Activated CD4-positive, alpha-beta T cell treated with anti-CD3 and anti-CD28 coated beads, Interleukin-10, Interleukin-2, amounts not matched to agents 100 ng/mL and 50 ng/mL, durations not matched to agents 16 hours and 8 hours (primary cell): ENCODE results near the gene EVC2.
"Not testable (repeated sequence)": the region's sequence is repeated elsewhere in the genome, so short reads cannot be mapped to it uniquely, and the experiment has no call there.

Source experiments
- DNase-seq: peaks from one replicate; pipeline ENCODE4 v3.0.0-alpha.2; 2020

Gene EVC2

DNA sequence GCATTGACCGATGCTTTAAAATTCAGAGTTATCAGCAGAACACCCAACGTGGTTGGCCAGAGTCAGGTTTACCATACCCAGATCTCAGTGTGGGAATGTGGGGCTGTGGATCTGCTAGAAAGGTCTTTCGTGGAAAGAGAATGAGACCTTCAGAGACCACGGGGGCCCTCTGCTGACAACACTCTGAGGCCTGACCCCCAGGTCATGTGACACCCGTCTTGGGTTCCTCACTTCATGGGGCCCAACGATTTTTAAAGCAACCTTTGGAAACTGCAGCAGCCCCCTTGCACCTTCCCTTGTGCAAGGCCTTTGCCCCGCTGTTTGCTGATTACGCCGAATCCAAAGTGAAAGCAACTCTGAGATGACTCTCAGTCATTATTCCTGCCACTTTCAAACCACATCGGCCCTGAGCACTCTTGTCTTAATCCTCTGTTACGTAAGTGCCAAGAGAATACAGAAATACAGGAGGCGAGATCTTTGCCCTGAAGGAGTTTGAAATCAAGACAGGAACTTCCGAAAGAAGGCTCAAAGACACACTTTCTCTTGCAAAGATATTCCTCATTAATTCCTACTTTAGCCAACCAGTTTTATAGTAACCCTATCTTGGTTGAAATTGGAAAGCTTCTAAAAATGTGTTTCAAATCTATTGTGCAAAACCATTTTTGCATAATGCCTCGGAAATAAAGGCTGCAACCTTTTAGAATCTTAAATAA, 88.3 kb downstream of the EVC2 start:
- no peak for DNase-seq

DNA sequence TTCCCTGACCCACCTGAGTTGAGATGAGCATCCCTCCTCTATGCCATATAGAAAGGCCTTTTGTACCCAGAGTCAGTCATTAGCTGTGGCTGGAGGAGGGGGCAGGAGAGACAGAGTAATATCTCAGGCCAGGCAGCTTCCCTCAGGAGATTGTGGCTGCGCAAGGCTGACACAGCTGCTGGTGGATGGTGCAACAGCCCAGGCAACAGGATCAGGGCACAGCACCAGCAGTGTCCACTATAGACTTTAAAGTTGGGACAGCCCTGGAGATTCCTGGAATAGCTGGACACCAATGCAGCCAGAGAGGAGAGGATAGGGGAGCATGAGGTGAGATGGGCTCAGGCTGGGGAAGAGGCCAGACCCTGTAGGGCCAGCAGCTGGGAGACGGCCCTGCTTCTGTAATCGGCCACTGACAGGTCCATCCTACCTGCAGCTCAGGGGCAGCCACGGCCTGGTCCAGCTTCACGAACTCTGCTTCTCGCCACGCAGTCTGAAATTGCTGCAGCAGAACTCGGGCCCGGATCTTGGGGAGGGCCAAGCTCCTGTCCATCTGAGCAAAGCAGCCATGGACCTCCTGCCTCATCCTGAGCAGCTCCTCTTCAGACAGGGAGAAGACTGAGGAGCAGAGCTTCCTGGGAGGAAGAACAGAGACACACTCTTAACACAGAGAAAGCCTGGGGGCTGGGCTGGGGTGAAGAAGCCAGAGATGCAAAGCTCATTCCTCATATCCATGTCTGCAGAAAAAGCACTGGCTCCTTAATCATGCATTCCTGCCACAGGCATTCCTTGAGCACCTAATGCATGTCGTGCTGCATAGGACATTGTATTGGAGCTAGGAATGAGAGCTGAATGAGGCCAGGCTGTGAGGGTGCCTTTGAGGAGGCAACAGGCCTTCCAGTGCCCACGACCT, 90.1 kb downstream of the EVC2 start:
- no peak for DNase-seq

DNA sequence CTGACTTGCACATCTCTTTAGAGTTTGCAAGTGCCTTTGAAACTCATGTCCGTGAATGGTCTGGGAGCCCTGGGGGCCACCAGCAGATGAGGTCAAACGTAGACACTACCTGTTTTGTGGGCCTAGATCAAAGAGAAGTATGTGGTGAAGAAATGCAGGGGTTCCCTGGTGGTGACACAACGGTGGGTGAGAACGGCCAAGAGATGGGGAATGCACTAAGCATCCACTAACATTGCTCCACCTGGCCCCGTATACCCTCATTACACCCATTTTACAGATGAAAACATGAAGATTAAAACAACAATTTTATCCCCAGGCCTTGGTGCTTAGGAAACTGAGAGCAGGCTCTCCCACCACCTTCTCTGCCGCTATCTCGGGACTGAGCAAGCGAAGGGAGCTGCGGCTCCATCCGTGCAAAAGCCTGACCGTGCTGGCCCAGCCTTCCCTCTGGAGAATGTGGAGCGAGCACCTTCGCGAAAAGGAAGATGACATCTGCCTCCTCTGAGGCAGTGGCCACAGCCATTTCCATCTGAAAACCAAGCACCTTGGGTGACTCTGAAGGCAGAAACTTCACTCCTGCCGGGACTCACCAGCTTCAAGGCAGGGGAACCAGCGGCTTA, 91.9 kb downstream of the EVC2 start:
- no peak for DNase-seq

DNA sequence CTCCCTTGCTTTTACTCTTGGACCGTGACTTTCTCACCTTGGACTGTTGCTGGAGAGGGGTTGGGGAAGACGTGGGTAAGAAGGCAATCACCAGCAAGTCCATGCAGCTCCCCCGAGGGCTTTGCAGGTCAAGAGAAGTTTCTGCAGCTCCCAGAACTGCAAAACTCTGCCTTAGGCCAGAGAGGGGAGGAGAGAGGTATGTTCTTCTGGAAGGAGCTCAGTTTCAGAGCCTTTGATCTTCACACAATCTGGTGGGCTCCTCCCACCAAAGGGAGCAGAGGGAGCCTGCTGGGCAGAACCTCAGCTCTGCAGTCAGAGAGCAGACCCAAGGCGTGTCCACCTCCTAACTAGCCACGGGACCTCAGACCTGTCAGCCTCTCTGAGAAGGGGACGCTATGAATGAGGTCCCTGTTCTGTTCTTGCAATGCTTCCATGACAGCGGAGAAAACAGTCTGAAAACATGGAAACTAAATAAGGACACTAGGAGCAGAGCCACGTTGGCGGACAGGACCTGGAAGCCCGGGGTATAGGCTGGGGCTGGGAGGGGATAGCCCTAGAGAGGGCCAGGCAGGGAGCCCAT, 92.8 kb downstream of the EVC2 start:
- no peak for DNase-seq

DNA sequence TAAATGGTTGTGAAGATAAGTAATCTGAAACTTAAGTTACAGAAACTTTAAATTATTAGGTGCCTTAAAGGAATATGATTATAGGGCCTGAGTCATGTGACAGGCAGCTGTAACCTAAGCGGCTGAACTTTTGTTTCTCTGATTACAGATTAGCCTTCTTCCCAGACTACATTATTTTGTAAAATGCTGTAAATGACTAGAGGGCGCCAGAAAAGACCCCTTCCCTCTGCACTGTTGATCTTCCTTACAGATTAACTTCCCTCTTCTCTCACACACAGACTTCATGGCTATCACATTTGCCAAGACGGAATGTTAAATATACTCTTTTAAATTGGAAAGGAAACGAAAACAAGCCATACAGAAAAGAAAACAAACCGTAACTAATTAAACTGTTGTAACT, 96.6 kb downstream of the EVC2 start:
- DNase-seq, result no peak

DNA sequence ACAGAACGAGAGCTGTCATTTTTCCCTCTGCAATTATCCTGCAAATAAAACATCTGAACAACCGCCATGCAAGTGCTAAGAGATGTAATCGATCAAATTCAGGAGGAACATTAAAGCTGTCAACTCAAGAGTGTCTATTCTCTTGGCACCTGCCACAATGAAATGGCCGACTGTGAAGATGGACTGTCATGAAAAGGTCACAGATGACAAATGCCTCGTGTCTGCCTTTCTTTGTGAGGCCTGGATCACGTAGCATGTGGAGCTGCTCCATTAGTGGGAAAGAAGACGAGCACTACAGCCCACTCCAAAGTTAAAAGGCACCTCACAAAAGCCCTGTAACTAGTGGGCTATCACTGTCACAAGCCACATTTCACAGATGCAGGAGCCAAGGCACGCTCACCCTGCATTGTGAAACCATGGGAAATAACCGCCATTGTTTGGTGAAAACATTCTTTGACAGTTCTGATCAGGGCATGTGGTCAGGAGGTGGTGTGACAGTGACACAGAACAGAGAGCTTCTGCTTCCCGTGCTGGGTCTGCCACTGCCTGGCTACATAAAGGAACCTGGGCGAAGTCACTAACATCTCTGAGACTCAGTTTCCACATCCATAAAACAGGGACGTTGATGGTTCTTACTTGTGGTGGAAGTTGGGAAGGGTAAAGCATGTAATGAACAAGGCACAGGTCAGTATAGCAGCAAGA, 98.9 kb downstream of the EVC2 start:
- DNase-seq, result no peak

DNA sequence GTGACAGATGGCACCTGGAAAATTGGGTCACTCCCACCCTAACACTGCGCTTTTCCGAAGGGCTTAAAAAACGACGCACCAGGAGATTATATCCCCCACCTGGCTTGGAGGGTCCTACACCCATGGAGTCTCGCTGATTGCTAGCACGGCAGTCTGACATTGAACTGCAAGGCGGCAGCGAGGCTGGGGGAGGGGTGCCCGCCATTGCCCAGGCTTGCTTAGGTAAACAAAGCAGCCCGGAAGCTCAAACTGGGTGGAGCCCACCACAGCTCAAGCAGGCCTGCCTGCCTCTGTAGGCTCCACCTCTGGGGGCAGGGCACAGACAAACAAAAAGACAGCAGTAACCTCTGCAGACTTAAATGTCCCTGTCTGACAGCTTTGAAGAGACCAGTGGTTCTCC, 114.5 kb downstream of the EVC2 start:
- DNase-seq, result not testable (repeated sequence)

DNA sequence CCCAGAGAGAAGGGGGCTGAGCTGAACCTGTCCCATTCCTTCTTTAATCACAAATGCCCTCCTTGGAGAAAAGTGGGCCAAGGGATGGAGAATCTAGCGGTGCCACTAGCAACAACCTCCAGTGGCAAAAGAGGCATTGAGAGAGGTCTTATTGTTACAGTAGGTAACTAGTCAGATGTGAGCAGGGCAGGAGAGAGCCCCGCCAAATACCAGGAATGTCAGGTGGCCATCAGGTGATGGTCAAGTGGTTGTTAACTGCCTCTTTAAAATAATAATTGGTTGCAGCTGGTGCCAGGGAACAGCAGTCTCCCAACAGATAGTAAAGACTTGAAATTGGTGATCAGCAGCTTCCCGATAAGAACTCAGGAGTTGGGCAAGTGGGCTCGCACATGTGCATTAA, 116.1 kb downstream of the EVC2 start:
- DNase-seq, result no peak

DNA sequence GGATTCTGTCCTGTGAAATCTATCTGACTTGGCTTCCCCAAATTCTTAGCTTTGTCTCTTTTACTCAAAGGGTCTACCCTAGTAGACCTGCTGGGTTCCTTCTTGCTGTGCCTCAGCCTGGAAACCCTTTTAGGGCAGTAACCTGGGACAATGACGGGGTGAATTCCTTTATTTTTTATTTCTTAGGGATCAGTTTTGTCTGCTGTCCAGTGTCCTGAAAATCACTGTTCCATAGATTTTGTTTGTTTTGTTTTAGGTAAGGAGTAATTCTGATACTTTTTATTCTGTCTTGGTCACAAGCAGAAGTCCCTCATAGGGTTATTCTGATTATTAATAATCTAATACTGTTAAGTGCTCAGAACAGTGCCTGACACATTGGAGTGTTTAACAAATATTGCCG, 118.9 kb downstream of the EVC2 start:
- DNase-seq, result no peak

DNA sequence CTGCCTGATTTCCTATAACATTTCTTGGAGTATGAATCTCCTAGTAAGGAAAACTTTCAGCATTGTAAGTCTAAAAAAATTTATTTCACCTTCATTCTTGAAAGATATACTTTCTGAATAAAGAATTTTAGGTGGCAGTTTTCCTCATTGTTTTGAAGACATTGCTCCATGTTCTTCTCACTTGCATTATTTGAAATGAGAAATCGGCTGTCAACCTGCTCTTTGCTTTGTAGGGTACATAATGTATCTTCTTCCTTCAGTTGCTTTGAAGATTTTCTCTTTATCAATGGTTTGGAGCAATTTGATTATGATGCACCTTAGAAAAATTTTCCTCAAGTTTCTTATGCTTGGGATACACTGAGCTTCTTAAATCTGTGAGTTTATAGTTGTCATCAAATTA, 120.3 kb downstream of the EVC2 start:
- DNase-seq, result no peak

DNA sequence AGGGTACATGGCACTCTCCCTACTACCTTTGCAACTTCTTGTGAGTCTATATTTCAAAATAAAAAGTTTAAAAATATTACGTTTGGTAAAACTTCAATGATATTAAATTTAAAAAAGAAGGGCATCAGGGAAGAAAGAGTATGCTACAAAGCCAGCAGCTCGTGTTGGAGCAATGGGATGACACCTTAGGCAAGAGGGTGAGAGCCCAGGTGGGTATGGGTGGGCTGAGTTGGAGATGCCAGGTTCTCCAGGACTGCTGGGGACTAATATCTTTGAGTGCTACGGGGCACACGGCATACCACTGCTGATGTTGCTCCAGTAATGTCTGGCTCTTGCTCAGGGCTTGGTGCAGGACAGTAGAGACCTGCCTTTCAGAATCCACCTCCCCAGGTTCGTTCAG, 132.4 kb downstream of the EVC2 start:
- DNase-seq, result no peak

DNA sequence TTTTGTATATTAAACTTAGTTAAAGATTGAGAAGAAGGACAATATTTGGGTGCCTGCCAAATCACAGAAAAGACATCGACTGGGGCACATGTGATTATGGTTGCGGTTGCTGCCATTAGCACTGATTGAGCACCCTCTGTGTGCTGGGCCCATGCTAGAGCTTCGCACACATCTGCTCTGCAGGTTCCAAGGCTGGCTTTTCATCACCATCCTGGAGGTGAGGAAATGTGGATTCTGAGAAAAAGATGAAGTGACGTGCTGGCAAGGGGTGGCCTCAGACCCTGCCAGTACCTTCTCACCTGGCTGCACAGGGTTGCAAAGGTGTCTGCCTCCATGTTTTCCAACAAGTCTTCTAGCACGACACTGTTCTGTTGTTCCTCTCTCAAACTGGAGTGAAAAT, 134.0 kb downstream of the EVC2 start:
- DNase-seq, result no peak

DNA sequence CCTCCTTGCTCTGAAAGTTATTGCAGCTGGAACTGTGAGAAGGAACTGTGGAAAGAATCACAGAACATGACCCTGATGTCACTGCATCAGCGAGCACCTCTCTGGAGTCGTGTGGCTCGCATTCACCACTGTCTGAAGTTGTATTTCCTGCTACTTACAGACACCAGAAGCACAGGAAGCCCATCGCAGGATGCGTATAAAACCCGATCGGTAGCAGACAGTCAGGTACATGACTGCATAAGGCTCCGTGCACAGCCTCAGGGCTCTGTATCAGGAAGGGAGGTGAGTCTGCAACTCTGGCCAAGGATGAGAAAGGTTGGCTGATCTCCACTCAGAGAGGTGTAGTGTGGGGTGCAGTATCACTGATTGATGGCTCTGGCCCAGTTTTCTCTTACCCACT, 134.4 kb downstream of the EVC2 start:
- no peak for DNase-seq

DNA sequence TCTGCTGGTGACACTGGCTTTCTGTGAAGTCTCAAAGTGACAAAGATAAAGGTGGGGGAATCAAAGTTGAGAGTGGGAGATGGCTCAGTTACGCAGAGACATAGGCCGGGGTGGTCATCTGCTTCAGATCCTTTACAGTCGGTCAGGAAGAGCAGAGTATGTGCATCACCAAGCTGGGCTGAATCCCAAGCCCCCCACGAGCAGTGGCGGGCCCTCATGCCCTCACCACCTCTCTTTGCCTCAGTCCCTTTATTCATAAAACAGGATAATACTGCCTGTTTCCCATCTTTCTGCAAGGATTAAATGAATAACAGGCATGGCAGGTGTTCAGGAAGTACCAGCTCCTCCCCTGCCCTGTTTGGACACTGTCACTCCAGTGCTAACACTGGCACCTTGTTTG, 135.6 kb downstream of the EVC2 start:
- no peak for DNase-seq

DNA sequence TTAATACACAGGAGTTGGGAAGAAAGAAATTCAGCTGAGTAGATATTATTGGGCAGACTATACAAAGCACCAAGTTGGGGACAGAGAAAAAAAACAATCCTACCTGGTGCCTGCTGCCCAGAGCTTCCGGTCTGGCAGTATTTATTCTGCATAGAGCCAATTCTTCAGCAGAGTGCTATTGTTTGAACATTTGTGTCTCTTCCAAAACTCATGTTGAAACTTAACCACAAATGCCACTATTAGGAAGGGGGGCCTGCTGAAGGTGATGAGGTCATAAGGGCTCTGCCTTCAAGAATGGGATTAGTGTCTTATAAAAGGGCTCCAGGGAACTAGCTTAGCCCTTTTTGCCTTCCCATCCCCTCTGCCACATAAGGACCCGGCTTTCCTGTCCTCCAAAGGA, 136.2 kb downstream of the EVC2 start:
- DNase-seq, result no peak

DNA sequence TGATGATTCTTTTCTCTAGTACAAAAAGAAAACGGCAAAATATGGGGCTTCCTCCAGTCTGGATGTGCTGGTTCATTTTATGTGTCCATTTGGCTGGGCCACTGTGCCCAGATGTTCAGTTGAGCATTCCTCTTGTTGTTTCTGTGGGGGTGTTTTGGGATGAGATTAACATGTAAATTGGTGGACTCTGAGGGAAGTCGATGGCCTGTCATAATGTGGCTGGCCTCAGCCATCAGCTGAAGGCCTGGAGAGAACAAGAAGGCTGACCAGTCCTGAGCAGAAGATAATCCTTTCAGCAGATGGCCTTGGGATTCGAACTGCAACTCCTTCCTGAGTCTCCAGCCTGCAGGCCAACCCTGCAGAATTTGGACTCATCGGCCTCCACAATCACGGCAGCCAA, 136.7 kb downstream of the EVC2 start:
- no peak for DNase-seq

DNA sequence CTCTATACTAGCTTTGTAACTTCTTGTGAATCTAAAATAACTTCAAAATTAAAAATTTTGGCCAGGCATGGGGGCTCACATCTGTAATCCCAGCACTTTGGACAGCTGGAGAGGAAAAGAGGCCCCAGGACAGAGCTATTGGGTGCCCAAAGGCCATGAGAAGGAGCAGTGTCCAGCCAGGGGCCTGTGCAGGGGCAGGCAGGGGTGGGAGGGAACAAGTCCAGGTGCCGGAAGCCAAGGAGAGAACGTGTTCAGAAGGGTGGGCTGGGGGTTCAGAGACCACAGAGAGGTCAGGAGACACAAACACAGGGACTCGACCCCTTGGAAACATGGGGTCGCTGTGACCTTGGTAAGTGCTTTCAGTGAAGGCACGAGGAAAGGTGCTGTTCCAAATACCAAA, 138.9 kb downstream of the EVC2 start:
- no peak for DNase-seq

DNA sequence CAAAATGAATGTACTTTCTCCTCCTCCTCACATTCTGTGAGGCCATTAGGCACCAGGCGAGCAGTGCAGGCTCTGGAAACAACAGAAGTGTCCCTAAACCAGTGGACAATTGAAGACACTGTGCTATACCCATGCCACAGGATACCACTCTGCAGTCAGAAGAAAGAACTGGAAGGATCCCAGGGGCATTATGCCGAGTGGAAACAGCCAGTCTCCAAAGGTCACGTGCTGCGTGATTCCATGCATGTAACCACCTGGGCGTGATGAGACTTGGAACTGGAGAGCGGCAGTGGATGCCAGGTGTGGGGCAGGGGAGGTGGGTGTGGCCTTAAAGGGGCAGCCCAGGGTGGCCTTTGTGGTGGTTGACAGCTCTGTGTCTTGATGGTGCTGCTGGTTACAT, 139.4 kb downstream of the EVC2 start:
- no peak for DNase-seq

DNA sequence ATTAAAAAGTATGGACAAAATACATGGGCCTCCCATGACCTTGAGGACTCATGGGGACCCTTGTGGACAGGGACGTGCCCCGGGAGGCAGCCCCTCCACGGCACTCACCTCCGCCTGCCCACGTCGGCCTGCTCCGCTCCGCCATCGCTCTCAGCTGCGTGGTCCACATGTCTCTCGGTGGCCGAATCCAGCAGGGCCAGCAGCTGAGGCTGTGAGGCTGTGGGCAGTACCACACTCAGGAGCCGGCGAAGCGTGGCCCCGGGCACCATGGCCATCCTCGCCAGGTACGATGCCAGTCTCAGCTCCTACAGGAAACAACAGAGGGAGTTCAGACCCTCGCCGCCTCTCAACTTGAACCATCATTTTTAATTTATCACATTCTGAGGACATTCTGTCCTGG, 140.0 kb downstream of the EVC2 start:
- no peak for DNase-seq

DNA sequence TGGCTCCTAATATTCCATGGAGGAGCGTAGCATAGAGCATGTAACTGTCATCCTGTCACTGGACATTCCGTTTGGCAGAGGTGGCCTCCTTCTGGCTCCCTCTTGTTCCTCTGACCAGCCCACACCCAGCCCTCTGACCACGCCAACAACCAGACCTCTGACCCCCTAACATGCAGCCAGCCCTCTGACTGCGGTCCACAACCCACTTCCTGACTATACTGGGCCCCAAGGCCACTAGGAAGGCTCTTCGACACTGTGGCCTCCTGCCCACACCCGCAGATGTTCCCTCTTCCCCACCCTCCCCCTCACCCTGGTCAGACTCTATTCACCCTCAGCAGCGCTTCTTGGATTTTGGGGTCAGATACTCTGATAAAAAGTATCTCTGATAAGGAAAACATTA, 141.4 kb downstream of the EVC2 start:
- no peak for DNase-seq

DNA sequence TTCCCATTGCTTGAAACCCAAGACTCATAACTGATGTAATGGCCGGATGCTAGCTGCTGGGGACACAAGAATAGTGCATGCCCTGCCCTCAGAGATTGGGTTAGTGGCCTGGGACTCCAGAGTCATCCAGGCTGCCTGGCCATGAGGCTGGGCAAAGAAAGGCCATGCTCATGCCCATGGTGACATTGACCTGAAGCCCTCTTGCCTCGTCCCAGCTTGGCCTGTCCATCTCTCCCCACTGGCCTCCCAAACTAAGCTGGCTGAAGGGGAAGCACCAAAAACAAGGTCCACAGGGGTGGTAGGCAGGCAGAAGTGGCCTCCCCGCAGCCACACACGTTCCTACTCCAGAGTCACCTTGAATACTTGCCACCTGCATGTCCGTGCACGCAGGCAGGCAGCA, 141.8 kb downstream of the EVC2 start:
- no peak for DNase-seq

DNA sequence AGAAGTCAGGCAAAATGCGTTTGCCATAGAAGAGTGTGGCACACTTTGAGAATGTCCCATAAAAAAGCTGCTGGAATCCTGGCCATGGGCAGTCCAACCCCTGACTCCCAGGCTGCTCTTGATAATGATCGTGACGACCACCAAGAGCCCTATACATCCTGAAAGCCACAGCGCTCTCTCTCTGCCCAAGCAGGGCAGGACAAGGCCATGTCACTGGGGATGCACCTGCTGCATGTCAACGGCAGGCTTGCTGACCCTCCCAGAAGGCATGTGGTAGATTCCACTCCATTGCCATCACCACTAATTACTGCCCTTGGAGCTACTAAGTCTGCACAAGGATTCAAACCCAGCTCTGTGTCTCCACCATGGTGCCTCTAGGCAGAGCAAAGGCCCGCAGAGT, 144.5 kb downstream of the EVC2 start:
- no peak for DNase-seq

DNA sequence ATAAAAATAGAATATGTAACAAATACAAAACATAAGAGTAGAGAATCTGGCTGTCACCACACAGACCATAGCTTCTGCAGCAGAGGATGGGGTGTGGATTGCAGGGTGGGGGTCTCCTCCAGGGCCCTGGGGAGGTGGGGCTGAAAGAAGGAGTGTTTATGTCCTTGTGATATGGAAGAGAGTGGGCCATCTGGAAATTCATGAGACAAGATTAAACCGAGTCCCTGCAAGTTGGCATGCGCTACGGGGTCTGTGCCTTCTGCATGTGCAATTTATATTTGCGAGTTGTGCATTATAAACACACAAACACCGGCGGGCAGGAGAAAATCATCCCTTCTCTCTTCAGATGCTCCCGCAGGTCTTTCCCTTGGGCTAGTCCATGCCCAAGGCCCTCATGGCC, 145.9 kb downstream of the EVC2 start:
- no peak for DNase-seq
